Ammon's horn (tissue), 1 donor: Measurements from ENCODE around the gene UBASH3B.

Source experiments
- DNase-seq: peaks from one replicate; pipeline ENCODE4 v3.0.0-alpha.2; 2016; ENCODE audit warnings: low spot score

Gene UBASH3B

GRCh38 chr11:122647736-122648275, 7.7 kb upstream of the UBASH3B start:
- no peak for DNase-seq

- no peak for DNase-seq
These were observed 6.4 kb upstream of the UBASH3B start for GRCh38 chr11:122649116-122649515.

GRCh38 chr11:122650619-122651018, 4.9 kb upstream of the UBASH3B start:
- DNase-seq = no peak

- no peak for DNase-seq
These were observed 3.0 kb upstream of the UBASH3B start for GRCh38 chr11:122652495-122652894.

- no peak for DNase-seq
These were observed 1.5 kb upstream of the UBASH3B start for GRCh38 chr11:122653916-122654585.

GRCh38 chr11:122656073-122656630, 630 bp downstream of the UBASH3B start:
- DNase-seq = no peak

- peak; percentile 48 for DNase-seq
These were observed 1.1 kb downstream of the UBASH3B start for GRCh38 chr11:122656631-122657101.

- DNase-seq = no peak
These were observed 4.4 kb downstream of the UBASH3B start for GRCh38 chr11:122659676-122660554.

- DNase-seq = no peak
These were observed 5.8 kb downstream of the UBASH3B start for GRCh38 chr11:122661182-122661945.

- no peak for DNase-seq
These were observed 7.7 kb downstream of the UBASH3B start for GRCh38 chr11:122663056-122663740.

GRCh38 chr11:122663764-122664163, 8.2 kb downstream of the UBASH3B start:
- no peak for DNase-seq

- no peak for DNase-seq
These were observed 8.7 kb downstream of the UBASH3B start for GRCh38 chr11:122664188-122664587.

- DNase-seq = no peak
These were observed 10.3 kb downstream of the UBASH3B start for GRCh38 chr11:122665861-122666260.

- DNase-seq = no peak
These were observed 11.2 kb downstream of the UBASH3B start for GRCh38 chr11:122666743-122667142.

- peak; percentile 47 for DNase-seq
These were observed 13.1 kb downstream of the UBASH3B start for GRCh38 chr11:122668562-122669090.

GRCh38 chr11:122670131-122670530, 14.6 kb downstream of the UBASH3B start:
- no peak for DNase-seq

- DNase-seq = no peak
These were observed 15.9 kb downstream of the UBASH3B start for GRCh38 chr11:122671400-122671891.

GRCh38 chr11:122672892-122673291, 17.4 kb downstream of the UBASH3B start:
- no peak for DNase-seq

GRCh38 chr11:122673701-122674100, 18.2 kb downstream of the UBASH3B start:
- DNase-seq = no peak

GRCh38 chr11:122676638-122677037, 21.1 kb downstream of the UBASH3B start:
- DNase-seq = no peak

GRCh38 chr11:122677256-122677655, 21.7 kb downstream of the UBASH3B start:
- no peak for DNase-seq
